HepG2 (cell line): ENCODE data around the gene FXYD1.

Source experiments
- GABPB1 ChIP-seq: IDR thresholded peaks from 2 replicates; pipeline ENCODE4 v1.6.1; 2016; ENCODE audit warnings: mild to moderate bottlenecking, missing genetic modification reagents, moderate library complexity, missing compliant biosample characterization
- ZSCAN20 ChIP-seq: sonication (generic); formaldehyde crosslinking; IDR thresholded peaks from 2 replicates; pipeline ENCODE4 v1.4.0; 2020; ENCODE audit warnings: missing genetic modification reagents, mild to moderate bottlenecking, borderline replicate concordance

GRCh38 chr19:35108730-35109129 is 29.9 kb upstream of the FXYD1 start:
- no peak for TF ChIP-seq GABPB1 (CRISPR knock-in tag)
- no peak for TF ChIP-seq ZSCAN20 (CRISPR knock-in tag)
